Measurements from ENCODE around the gene RAD54L.
A peak's percentile ranks its signal among the peaks of the same experiment; 100 is the strongest.
"Not testable (repeated sequence)": the region's sequence is repeated elsewhere in the genome, so short reads cannot be mapped to it uniquely, and the experiment has no call there.

Gene RAD54L

DNA sequence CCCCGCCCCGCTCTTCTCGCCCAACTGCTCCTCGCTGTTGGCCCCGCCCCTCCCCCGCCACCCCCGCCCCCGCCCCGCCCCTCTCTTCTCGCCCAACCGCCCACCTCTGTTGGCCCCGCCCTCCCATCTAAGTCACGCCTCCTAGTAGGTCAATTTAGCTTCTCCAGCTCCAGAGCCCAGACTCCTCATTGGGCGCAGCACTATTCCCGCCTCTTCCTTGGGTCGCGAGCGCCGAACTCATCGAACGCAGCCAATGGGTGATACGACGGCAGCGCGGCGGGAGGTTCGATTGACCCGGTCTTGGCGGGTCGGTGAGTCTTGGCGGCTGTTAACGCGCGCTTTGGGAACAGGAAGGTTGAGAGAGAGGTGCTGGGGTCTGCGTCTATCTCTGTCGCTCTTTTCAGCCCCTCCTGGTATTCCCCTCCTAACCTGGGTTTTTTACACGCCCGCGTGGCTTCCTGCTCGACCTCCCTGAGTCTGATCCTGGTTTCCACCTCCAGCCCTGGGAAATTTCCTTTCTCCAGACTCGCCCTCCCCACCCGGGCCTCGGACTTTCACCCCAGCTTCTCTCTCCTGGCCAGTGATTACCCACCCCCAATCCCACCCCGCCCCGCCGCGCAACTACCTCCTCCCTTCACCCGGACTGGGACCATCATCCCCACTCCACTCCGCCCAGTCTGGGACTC, at the start of gene RAD54L:
Gene RAD54L, plus strand, starts transcription at position 328 of the 686 bp plus-strand sequence. CDS start 643 bp downstream, outside the sequence.
- peak; percentile 94 for DNase-seq (ENCODE audit: low read depth, low spot score)

DNA sequence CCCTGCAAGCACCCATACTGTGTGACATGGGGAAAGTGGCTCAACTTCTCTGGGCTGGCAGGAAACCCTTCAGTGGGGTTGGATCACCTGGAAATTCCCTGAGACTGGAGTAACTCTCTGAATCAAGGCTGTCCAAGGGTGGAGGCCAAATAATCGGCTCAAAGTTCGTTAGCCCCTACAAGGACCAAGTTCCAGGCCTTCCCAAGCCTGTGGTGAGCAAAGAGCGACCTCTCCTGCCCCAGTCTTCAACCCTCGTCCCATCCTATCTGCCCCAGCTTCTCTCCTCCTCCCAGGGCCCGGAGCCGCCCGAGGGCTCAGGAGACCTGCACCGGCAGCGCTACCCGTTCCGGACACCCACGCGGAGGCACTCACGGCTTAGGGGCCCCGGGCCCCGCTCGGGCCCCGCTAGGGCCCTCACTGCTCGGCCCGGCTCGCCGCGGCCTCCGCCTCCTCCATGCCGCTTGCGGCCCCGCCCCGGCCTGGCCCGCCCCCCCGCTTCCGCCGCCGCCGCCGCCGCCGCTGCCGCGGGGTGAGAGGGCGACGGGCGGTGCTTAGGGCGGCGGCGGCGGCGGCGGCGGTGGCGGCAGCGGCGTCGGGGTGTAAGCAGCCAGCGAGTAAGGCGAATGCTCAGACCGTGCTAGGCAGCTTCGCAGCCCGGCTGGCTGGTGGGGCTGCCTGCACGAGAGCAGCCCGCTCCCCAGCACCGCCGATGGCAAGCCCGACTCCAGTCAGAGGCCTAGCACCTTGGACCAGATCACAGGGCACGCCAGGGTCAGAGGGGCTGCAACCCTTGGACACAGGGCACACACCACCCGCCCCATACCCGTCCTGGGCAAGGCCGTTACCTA, 49.4 kb upstream of the RAD54L start, which contains the start of gene POMGNT1:
Gene POMGNT1, minus strand, starts transcription at position 471 of the 848 bp plus-strand sequence. CDS start 613 bp downstream, outside the sequence.
- DNase-seq (ENCODE audit: low read depth, low spot score): peak; percentile 58

DNA sequence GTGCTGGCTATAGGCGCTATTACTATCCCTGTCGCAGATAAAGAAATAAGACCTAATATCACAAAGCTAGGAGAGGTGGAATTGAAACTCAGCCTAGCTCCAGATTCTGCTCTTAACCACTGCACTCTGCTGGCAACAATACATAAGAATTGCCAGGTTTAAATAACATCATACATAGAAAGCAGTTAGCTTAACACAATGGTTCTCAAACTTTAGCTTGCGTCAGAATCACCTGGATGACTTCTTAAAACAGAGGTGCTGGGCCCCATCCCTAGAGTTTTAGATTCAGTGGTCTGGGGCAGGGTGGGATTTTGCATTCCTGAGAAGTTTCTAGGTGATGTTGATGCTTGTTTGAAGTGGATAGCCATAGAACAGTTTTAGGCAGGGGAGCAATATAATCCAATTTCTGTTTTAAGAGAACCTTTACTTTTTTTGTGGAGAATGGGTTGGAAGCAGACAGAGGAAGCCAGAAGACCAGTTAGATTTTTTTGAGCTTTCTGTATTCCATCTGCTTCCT, 48.3 kb upstream of the RAD54L start:
- no peak for DNase-seq (ENCODE audit: low read depth, low spot score)

DNA sequence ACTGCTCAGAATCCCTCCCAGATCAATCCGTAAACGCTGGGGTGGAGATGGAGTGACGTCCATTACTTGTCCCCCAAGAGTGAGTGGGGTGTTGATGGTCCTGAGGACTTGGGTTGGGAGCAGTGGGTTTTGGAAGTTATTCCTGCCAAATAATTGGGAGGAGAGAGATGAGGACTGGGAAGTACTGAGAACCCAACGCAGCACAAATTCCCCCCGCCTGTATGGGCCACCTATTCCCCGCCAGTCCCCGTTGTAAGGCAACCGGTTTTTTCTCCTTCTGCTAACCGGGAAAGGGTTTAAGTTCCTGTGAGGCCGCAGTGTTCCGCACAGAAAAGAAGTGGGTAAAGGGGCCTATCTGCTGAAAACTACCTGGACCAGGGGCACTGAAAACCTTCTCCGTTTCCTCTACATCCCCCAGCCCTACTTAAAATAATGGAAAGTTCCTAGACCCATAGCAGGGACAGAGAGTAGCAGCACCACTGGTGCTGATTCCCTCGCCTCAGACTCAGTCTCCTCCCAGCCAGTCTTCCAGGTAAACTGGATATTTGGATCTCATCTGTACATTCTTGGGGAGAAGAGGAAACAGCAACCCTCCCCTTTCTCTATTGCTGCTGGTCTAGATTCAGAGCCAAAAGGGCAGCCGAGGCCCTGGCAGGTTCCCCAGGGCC, 43.7 kb upstream of the RAD54L start:
- DNase-seq (ENCODE audit: low read depth, low spot score): no peak

DNA sequence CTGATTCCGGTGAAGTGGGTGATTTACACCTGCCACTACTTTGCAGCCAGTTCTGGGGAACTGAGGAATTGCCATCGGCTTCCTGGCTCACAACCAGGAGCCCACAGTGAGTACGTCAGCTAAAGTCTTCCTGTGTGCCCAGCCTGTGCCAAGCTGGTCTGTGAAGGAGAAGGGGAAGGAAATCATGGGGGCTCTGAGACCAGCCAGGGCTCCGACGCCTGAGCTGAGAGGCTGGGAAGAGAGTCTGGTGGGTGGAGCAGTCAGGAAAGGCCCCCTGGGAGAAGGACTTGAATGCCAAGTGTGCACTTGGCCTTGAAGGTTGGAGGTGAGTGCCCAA, 43.2 kb upstream of the RAD54L start:
- no peak for DNase-seq (ENCODE audit: low read depth, low spot score)

DNA sequence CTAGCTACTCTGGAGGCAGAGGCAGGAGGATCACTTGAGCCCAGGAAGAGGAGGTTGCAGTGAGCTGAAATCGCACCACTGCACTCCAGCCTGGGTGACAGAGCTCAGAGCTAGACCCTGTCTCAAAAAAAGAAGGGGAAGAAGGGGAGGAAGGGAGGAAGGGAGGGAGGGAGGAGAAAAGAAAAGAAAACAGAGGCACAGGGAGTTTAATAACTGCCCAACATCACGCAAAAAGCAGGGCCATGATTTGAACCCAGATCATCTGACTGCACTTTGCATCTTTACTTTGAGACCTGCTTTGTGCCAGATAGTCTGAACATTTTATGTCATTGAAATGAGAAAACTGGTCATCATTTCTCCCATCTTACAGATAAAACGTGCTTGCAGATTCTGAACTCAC, 42.4 kb upstream of the RAD54L start:
- no peak for DNase-seq (ENCODE audit: low read depth, low spot score)

DNA sequence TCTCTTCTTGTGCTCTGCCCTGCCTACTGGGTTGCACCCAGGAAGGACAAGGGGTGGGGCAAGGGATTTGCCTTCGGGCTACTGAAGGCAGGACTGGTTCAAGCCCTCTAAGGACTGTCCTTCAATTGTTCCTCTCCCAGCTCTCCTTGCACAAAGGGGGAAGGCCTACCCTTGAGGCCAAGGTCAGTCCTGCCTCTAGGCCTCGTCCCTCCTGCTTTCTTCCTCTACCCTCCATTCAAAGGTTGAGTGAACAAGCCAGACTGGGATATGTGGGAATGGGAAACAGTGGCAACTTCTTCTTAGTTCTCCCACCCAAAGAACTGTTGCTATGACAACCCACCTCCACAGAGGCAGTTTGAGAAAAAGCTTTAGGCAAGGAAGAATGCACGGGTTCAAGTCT, 41.8 kb upstream of the RAD54L start:
- no peak for DNase-seq (ENCODE audit: low read depth, low spot score)

DNA sequence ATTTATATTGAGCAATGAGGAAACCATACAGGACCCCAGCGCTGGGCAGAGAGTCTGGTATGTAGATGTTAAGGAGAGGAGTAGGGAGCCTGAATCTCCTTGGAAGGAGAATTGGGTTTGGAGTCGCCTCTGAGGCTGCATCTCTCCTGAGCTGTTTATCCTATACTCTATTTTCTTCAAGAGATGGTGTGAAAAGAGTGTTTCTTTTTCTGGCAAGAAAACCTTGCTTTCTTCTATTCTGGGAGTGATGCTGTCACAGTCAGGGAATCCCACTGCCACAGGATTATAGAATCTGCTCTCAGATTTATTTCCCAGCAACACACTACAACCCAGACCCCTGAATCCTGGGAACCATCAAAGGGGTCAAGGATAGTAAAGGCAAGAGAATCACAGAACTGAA, 41.2 kb upstream of the RAD54L start:
- no peak for DNase-seq (ENCODE audit: low read depth, low spot score)

DNA sequence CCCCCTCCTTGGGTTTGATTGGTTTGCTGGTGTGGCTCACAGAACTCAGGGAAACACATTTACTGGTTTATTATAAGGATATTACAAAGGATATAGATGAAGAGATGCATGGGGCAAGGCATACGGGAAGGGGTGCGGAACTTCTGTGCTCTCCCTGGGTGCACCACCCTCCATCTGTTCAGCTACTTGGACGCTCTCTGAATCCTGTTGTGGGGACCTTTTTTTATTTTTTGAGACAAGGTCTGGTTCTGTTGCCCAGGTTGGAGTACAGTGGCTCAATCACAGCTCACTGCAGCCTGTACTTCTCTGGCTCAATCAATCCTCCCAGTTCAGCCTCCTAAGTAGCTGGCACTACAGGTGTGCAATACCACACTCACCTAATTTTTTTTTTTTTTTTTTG, 37.0 kb upstream of the RAD54L start:
- DNase-seq (ENCODE audit: low read depth, low spot score): no peak

DNA sequence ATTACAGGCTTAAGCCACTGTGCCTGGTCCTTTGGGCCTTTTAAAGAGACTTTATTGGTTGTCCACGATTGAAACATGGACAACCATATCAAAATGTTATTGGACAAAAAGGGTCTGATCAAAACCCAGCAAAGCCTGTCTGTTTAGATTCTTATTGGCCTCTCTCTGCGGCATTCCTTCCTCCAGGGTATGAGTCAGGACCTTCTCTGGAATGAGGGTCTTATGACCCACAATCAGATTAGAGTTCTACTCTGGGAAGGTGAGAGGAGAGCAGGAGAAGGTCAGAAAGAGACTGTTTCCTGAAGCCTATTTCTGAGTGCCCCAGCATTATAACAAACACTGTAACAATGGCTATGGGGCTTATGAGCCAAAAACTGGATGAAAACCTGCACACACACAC, 36.5 kb upstream of the RAD54L start:
- no peak for DNase-seq (ENCODE audit: low read depth, low spot score)

DNA sequence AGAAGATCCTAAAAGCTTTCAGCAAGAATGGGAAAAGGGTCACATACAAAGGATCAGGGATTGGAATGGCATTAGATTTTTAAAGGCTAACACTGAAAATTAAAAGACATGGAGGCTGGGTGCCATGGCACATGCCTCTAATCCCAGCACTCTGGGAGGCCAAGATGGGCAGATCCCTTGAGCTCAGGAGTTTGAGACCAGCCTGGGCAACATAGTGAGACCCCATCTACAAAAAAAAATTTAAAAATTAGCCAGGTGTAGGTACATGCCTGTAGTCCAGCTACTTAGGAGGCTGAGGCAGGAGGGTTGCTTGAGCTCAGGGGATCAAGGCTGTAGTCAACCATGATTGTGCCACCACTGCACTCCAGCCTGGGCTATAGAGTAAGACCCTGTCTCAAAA, 32.1 kb upstream of the RAD54L start:
- no peak for DNase-seq (ENCODE audit: low read depth, low spot score)

DNA sequence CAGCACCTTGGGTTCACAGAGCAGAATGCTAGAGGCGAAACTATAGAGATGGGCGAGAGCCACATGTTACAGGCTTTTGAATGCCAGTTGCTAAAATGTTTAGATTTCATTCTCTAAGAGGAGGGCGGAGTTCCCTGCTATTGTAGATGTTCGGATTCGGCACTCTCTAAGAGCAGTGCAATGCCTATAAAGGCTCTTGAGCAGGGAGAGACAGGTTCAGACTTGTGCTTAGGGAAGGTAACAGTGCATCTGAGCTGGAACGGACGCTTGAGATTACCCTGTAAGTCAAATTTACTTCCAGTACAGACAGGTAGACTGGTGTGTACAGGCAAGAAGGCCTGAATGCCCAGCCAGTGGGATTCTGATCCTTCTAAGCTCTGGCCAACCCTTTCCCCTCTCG, 29.1 kb upstream of the RAD54L start:
- DNase-seq (ENCODE audit: low read depth, low spot score): no peak

DNA sequence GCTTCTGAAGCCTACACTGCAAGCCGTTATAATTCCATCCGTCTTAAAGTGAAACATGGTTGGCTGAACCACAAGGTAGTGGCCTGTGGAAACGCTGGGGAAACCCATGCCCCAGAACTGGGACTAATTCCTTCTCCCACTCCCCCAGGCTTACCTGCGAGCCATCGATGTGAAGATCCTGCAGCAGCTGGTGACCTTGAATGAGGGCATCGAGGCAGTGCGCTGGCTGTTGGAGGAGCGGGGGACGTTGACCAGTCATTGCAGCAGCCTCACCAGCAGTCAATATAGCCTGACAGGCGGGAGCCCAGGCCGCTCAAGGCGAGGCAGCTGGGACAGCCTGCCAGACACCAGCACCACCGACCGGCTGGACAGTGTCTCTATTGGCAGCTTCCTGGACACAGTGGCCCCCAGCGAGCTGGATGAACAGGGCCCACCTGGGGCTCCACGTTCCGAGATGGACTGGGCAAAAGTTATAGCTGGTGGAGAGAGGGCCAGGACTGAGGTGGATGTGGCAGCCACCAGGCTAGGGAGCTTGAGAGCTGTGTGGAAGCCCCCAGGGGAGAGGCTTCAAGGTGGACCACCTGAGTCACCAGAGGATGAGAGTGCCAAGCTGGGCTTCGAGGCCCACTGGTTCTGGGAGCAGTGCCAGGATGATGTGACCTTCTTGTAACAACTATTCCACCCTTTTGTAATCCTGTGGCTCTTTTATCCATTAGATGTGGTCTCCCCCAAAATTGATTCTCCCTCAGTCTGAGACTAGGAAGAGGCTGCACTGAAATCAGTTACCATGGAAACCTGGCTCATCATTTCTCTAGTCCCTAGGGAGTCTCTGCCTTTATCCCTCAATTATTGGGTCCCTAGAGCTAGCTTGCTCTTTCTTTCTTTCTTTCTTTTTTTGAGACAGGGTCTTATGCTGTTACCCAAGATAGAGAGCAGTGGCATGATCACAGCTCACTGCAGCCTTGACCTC, 27.7 kb upstream of the RAD54L start:
- DNase-seq (ENCODE audit: low read depth, low spot score): no peak

DNA sequence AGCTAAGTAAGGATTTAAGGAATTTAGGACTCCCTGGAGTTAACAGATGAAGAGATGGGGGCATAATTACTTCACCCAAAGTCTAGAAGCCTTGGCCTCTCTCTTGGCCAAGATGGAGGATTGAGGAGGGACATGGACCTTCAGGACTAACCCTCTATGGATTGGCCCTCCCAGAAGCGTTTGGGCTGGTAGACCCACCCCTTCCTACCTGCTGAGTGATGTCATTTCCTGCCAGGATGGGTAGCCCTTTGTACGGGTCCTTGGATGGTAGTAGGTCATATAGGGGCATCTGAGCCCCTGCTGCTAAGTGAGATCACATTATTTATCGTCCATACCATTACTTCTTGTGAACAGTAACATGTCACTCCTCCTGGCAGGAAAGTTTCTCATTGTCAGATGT, 26.8 kb upstream of the RAD54L start:
- DNase-seq (ENCODE audit: low read depth, low spot score): no peak

DNA sequence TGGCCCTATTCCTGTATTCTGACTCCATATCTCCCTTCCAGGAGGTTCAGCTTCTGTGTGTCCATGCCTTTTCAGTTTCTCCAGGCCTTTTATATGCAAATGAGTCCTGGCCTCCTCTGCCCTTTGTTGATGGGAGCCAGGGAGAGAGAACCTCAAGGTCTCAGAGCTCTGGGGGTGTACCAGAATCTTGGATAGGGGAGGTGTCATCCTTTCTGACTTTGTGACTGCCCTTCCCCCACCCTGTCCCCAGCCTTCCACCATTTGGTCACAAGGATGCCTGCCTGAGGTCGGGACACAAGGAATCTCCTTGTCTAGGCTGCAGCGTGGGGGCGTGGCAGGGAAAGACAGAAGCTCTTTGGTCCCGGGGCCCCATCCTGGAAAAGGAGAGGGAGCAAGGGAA, 25.8 kb upstream of the RAD54L start:
- DNase-seq (ENCODE audit: low read depth, low spot score): no peak

DNA sequence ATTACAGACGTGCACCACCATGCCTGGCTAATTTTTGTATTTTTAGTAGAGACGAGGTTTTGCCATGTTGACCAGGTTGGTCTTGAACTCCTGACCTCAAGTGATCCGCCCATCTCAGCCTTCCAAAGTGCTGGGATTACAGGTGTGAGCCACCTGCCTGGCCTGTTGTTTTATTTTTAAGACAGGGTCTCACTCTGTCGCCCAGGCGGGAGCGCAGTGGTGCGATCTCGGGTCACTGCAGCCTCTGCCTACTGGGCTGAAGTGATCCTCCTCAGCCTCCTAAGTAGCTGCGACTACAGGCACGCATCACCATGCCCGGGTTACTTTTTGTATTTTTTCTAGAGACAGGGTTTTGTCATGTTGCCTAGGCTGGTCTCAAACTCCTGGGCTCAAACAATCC, 24.5 kb upstream of the RAD54L start:
- DNase-seq (ENCODE audit: low read depth, low spot score): not testable (repeated sequence)

DNA sequence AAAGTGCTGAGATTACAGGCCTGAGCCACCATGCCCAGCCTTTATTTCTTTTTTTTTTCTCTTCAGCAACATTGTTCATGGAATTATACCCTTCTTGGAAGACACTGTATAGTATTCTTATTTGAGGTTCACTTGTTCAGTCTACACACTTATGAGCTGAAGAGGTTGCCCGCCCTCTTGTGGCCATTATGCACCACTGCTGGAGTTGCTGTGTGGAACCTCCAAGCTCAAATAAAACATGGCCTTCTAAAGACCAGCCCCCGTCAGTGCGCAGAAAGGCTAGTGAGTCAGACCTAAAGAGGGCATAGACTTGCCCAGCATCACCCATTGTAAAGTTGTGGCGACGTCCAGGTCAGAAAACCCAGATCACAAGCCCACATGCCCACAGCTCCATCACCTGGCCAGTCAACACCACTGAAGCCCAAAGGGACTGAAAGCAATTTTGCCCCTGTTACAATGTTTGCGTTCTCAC, 24.1 kb upstream of the RAD54L start:
- no peak for DNase-seq (ENCODE audit: low read depth, low spot score)

DNA sequence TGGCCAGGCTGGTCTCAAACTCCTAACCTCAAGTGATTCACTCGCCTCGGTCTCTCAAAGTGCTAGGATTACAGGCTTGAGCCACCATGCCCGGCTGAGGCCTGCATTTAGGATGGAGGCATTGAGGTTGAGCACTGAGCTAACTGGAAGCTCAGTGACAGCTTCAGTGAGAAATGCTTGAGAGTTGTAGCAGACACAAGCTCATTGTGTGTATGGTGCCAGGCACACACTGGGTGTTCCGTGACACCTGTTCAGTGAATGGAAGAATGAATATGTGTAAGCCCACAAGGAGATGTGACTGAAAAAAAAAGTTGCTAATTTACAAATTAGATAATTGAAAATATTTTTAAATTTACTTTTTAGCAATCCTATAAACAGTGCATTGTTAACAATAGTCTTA, 22.6 kb upstream of the RAD54L start:
- DNase-seq (ENCODE audit: low read depth, low spot score): no peak

DNA sequence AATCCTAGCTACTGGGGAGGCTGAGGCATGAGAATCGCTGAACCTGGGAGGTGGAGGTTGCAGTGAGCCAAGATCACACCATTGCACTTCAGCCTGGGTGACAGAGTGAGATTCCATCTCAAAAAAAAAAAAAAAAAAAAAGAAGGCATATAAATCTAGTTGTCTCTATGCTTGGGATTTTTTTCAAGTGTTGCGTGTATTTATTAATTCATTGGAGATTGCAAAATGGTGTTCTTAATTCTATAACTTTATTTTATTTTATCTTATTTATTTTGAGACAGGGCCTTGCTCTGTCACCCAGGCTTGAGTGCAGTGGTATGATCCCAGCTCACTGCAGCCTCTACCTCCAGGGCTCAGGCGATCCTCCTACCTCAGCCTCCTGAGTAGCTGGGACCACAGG, 16.3 kb upstream of the RAD54L start:
- DNase-seq (ENCODE audit: low read depth, low spot score): not testable (repeated sequence)

DNA sequence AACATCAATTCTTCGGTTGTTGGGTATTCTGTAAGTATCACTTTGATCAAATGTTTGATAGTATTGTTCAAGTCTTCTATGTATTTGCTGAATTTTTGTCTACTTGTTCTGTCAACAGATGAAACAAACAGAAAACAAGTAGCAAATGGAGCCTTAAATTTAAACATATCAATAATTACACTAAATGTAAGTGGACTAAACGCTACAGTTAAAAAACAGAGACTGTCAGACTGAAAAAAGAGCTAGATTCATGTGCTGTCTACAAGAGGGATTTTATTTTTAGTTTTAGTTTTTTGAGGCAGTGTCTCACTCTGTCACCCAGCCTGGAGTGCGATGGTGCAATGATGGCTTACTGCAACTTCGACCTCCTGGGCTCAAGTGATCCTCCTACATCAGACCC, 10.7 kb upstream of the RAD54L start:
- no peak for DNase-seq (ENCODE audit: low read depth, low spot score)

DNA sequence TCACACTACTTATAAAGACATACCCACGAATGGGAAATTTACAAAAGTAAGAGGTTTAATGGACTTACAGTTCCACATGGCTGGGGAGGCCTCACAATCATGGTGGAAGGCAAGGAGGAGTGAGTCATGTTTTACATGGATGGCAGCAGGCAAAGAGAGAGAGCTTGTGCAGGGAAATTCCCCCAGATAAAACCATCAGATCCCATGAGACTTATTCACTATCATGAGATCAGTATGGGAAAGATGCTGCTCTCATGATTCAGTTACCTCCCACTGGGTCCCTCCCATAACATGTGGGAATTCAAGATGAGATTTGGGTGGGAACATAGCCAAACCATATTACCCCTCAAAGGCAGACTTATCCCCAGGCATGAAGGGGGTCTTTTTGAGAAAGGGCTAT, 8.7 kb upstream of the RAD54L start:
- not testable (repeated sequence) for DNase-seq (ENCODE audit: low read depth, low spot score)

All from activated naive CD8-positive, alpha-beta T cell treated with anti-CD3 and anti-CD28 coated beads, Interleukin-2, amount 50 U/mL, for 16 hours (primary cell).